HG03045 (cell line): ENCODE measurements around the gene BHMT2.

Experiments
- ATAC-seq: cut with Tn5 transposase; IDR thresholded peaks from one replicate; pipeline ENCODE4 v1.9.1; 2021; ENCODE audit warnings: mild to moderate bottlenecking, moderate library complexity; ENCODE audit not compliant: unreplicated experiment

The BHMT2 gene

GRCh38 chr5:79069488-79070349 is at the start of gene BHMT2, which contains the start of gene DMGDH:
BHMT2 (plus strand) TSS chr5:79069767; CDS start chr5:79069783, 16 bp downstream.
DMGDH (minus strand) TSS chr5:79069674; CDS start chr5:79069620, 54 bp downstream.
- no peak for ATAC-seq

GRCh38 chr5:79020861-79021561 is 48.6 kb upstream of the BHMT2 start:
- no peak for ATAC-seq

GRCh38 chr5:79021753-79022152 is 47.8 kb upstream of the BHMT2 start:
- ATAC-seq, result no peak

- no peak for ATAC-seq
These were observed 46.8 kb upstream of the BHMT2 start for GRCh38 chr5:79022771-79023170.

- no peak for ATAC-seq
These were observed 46.2 kb upstream of the BHMT2 start for GRCh38 chr5:79023348-79023747.

GRCh38 chr5:79023947-79024346 is 45.6 kb upstream of the BHMT2 start:
- ATAC-seq, result no peak

GRCh38 chr5:79025054-79025472 is 44.5 kb upstream of the BHMT2 start:
- no peak for ATAC-seq

GRCh38 chr5:79030663-79031484 is 38.7 kb upstream of the BHMT2 start:
- ATAC-seq, result no peak

- ATAC-seq, result no peak
These were observed 38.1 kb upstream of the BHMT2 start for GRCh38 chr5:79031485-79031867.

GRCh38 chr5:79032031-79032695 is 37.4 kb upstream of the BHMT2 start:
- ATAC-seq, result no peak

- ATAC-seq, result no peak
These were observed 36.8 kb upstream of the BHMT2 start for GRCh38 chr5:79032782-79033181.

- no peak for ATAC-seq
These were observed 34.3 kb upstream of the BHMT2 start for GRCh38 chr5:79035237-79035636.

- no peak for ATAC-seq
These were observed 32.8 kb upstream of the BHMT2 start for GRCh38 chr5:79036769-79037168.

GRCh38 chr5:79042188-79042587 is 27.4 kb upstream of the BHMT2 start:
- no peak for ATAC-seq

GRCh38 chr5:79047199-79047598 is 22.4 kb upstream of the BHMT2 start:
- no peak for ATAC-seq

- no peak for ATAC-seq
These were observed 21.1 kb upstream of the BHMT2 start for GRCh38 chr5:79048437-79048836.

GRCh38 chr5:79050498-79050897 is 19.1 kb upstream of the BHMT2 start:
- no peak for ATAC-seq

- ATAC-seq, result no peak
These were observed 16.2 kb upstream of the BHMT2 start for GRCh38 chr5:79053321-79053720.

GRCh38 chr5:79055017-79055416 is 14.6 kb upstream of the BHMT2 start:
- ATAC-seq, result no peak

- no peak for ATAC-seq
These were observed 12.7 kb upstream of the BHMT2 start for GRCh38 chr5:79056847-79057246.

GRCh38 chr5:79059674-79060073 is 9.9 kb upstream of the BHMT2 start:
- no peak for ATAC-seq
